Glutamatergic neuron (in vitro differentiated cells): ENCODE results near the gene PPP1R9B. TPM values are rescaled to one million over a fixed set of nuclear protein-coding genes. Genes with fewer than 3 reads are reported as not detected.

Experiments used
- DNase-seq: peaks from one replicate; pipeline ENCODE4 v3.0.0; 2022
- H3K27ac Mint-ChIP-seq: one replicate; pipeline ENCODE4 v1.8.0; 2020; ENCODE audit warnings: mild to moderate bottlenecking, mixed read lengths, inconsistent platforms; ENCODE audit not compliant: unreplicated experiment
- H3K27me3 Mint-ChIP-seq: one replicate; pipeline ENCODE4 v1.8.0; 2020; ENCODE audit warnings: mild to moderate bottlenecking, moderate library complexity, mixed read lengths, inconsistent platforms; ENCODE audit not compliant: unreplicated experiment
- H3K36me3 Mint-ChIP-seq: one replicate; pipeline ENCODE4 v1.8.0; 2020; ENCODE audit warnings: mild to moderate bottlenecking, mixed read lengths, inconsistent platforms; ENCODE audit not compliant: unreplicated experiment
- H3K4me1 Mint-ChIP-seq: one replicate; pipeline ENCODE4 v1.8.0; 2020; ENCODE audit warnings: mild to moderate bottlenecking, low read depth, mixed read lengths, inconsistent platforms; ENCODE audit not compliant: unreplicated experiment
- H3K4me3 Mint-ChIP-seq: one replicate; pipeline ENCODE4 v1.8.0; 2020; ENCODE audit warnings: mild to moderate bottlenecking, mixed read lengths, inconsistent platforms; ENCODE audit not compliant: unreplicated experiment
- H3K9me3 Mint-ChIP-seq: one replicate; pipeline ENCODE4 v1.8.0; 2020; ENCODE audit warnings: mild to moderate bottlenecking, moderate library complexity, mixed read lengths, inconsistent platforms; ENCODE audit not compliant: unreplicated experiment
- total RNA-seq: library from RNA; stranded (reverse); fragmentation: NEBNext Ultra II Directional; extraction: Animal tissue kit (Norgen Biotek cat#: 25700); gene quantifications from one replicate; pipeline ENCODE4 v1.2.1, GENCODE V29; 2021; ENCODE audit not compliant: unreplicated experiment
- TF ChIP-seq, protein P1 (sequence below): fragments of 200-600 bp; sonication (generic); IDR thresholded peaks from one replicate; pipeline ENCODE4 v1.5.0; 2021; ENCODE audit not compliant: partially characterized antibody, unreplicated experiment

Gene PPP1R9B
- total RNA-seq, 1 donor from 2014 or later = 74.0 TPM

- Mint-ChIP-seq H3K36me3 (no peaks in the 10 kb centered on the region), H3K9me3 (peaks cover 7% of the 10 kb centered on the region), H3K27ac (no peak overlapping the region), H3K4me3 (no peak overlapping the region), H3K4me1 (peaks cover 2% of the 10 kb centered on the region), H3K27me3 (peaks cover 7% of the 10 kb centered on the region)
- no peak for DNase-seq
- TF ChIP-seq, protein P1, sequence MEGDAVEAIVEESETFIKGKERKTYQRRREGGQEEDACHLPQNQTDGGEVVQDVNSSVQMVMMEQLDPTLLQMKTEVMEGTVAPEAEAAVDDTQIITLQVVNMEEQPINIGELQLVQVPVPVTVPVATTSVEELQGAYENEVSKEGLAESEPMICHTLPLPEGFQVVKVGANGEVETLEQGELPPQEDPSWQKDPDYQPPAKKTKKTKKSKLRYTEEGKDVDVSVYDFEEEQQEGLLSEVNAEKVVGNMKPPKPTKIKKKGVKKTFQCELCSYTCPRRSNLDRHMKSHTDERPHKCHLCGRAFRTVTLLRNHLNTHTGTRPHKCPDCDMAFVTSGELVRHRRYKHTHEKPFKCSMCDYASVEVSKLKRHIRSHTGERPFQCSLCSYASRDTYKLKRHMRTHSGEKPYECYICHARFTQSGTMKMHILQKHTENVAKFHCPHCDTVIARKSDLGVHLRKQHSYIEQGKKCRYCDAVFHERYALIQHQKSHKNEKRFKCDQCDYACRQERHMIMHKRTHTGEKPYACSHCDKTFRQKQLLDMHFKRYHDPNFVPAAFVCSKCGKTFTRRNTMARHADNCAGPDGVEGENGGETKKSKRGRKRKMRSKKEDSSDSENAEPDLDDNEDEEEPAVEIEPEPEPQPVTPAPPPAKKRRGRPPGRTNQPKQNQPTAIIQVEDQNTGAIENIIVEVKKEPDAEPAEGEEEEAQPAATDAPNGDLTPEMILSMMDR = no peak
Observed at GRCh38 chr17:50155115-50155819, 4.8 kb upstream of the PPP1R9B start.

DNA sequence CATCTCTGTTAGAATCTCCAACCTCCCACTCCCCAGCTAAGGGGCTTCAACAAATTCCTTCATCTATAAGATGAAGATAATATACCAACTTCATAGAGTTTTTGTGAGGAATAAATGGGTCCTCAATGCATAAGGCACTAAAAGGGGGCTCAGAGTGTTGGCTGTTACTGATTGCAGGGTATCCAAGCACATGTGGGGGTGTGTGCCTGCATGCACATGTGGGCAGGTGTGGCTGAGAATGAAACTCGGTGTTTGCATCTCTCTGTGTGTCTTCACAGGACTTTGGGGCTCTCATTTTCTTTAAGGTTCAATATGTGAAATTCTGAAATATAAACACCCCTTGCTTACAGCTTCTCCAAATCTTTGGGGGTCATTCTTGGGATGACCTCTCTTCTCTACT lies 4.1 kb upstream of the PPP1R9B start:
- H3K4me1 Mint-ChIP-seq = peaks cover 2% of the 10 kb centered on the region
- H3K9me3 Mint-ChIP-seq = peaks cover 5% of the 10 kb centered on the region
- no peak for DNase-seq
- no peaks in the 10 kb centered on the region for H3K36me3 Mint-ChIP-seq
- peaks cover 7% of the 10 kb centered on the region for H3K27me3 Mint-ChIP-seq
- no peak overlapping the region for H3K27ac Mint-ChIP-seq
- no peak overlapping the region for H3K4me3 Mint-ChIP-seq
- TF ChIP-seq, protein P1 = no peak

DNA sequence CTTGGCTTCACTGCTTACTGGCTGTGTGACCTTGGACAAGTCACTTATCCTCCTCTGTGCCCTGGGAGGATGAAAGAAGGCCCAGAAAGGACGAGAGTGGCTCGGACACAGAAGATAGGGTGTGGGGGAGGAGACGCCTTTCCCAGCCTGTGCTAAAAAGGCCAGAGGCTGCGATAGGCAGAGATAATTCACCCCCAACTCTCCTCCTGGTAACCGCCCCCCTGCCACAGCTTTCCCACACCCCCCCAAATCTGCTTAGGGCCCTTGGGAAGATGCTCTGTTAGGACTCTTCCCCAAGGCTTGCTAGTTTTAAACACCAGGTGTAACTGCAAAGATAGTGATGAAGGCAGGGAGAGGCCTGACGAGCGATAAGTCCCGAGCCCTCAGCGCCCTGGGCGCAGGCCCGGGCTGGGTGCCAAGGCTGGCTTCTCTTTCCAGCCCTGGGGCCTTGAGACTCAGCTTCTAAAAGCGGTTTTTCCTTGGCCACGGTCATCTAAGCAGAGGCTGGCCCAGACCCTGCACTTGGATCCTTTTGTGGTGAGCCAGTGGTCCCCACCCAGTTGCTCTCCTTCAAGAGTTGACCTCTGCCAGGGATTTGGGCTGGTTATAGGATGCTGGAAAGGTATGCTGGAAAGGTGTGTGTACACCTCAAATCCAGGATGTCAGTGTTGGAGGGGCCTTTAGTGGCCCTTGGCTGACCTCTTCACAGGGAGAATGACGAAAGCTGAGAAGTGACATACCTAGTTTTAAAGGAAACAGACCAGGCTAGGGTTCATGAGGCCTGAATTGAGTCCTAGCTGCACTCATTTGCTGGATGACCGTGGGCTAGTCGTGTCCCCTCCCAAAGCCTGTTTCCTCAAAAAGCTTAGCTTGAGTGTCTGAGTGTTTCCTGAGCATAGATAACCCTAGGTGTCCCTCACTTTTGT lies 3.4 kb upstream of the PPP1R9B start:
- H3K4me3 Mint-ChIP-seq = no peak overlapping the region
- TF ChIP-seq, protein P1 = no peak
- no peaks in the 10 kb centered on the region for H3K36me3 Mint-ChIP-seq
- H3K27me3 Mint-ChIP-seq = peaks cover 7% of the 10 kb centered on the region
- no peak overlapping the region for H3K27ac Mint-ChIP-seq
- no peak for DNase-seq
- H3K4me1 Mint-ChIP-seq = peaks cover 2% of the 10 kb centered on the region
- peaks cover 5% of the 10 kb centered on the region for H3K9me3 Mint-ChIP-seq

- peaks cover 3% of the 10 kb centered on the region for H3K4me1 Mint-ChIP-seq
- peak overlapping the region; percentile 91 for H3K4me3 Mint-ChIP-seq
- H3K9me3 Mint-ChIP-seq = peaks cover 6% of the 10 kb centered on the region
- no peak for DNase-seq
- H3K27me3 Mint-ChIP-seq = peaks cover 5% of the 10 kb centered on the region
- H3K27ac Mint-ChIP-seq = peak overlapping the region; percentile 97
- H3K36me3 Mint-ChIP-seq = no peaks in the 10 kb centered on the region
- TF ChIP-seq, protein P1 = no peak
Observed at GRCh38 chr17:50152736-50153135, 2.3 kb upstream of the PPP1R9B start.
